Spleen (tissue), 11 donors: ENCODE results near the gene SLC30A3. TPM values are rescaled to one million over a fixed set of nuclear protein-coding genes. Genes with fewer than 3 reads are reported as not detected.

Experiments used
- DNase-seq: peaks from one replicate; pipeline ENCODE4 v3.0.0-alpha.2; 2020
- H3K27ac ChIP-seq, 8 donors: fragments of 200-600 bp; sonication (generic) in 7 of 8; 1 replicate in 4 of 8; 2 replicates in 4 of 8; pipeline versions ENCODE4 v1.5.0 to v1.8.0; 2016 to 2021; ENCODE audit warnings: inconsistent platforms in 4 of 8, mild to moderate bottlenecking in 4 of 8, moderate library complexity in 1 of 8
- H3K27me3 ChIP-seq, 7 donors: fragments of 200-600 bp; sonication (generic) in 6 of 7; replicated peaks in 1 of 7; 1 replicate in 4 of 7; 2 replicates in 3 of 7; pipeline versions ENCODE4 v1.5.0 to v1.8.0; 2016 to 2021; ENCODE audit warnings: inconsistent platforms in 3 of 7, mild to moderate bottlenecking in 1 of 7
- H3K36me3 ChIP-seq, 6 donors: fragments of 200-600 bp; sonication (generic) in 5 of 6; 1 replicate in 4 of 6; 2 replicates in 2 of 6; pipeline versions ENCODE4 v1.5.0 to v1.8.0; 2016 to 2021; ENCODE audit warnings: inconsistent platforms in 2 of 6
- H3K4me1 ChIP-seq, 6 donors: fragments of 200-600 bp; sonication (generic) in 5 of 6; 1 replicate in 3 of 6; 2 replicates in 3 of 6; pipeline versions ENCODE4 v1.5.0 to v1.8.0; 2016 to 2021; ENCODE audit warnings: inconsistent platforms in 3 of 6
- H3K4me3 ChIP-seq, 8 donors: fragments of 200-600 bp; sonication (generic) in 7 of 8; 1 replicate in 4 of 8; 2 replicates in 4 of 8; pipeline versions ENCODE4 v1.5.0 to v1.8.0; 2016 to 2021; ENCODE audit warnings: inconsistent platforms in 4 of 8, mild to moderate bottlenecking in 4 of 8, moderate library complexity in 2 of 8
- H3K9me3 ChIP-seq, 8 donors: fragments of 200-600 bp; sonication (generic) in 7 of 8; 1 replicate in 4 of 8; 2 replicates in 4 of 8; pipeline versions ENCODE4 v1.5.0 to v1.8.0; 2016 to 2021; ENCODE audit warnings: inconsistent platforms in 4 of 8
- CTCF ChIP-seq, 11 experiments: fragments of 200-600 bp in 7 of 11; fragments of 450-650 bp in 4 of 11; sonication (generic) in 4 of 11; IDR thresholded peaks in 8 of 11; conservative IDR thresholded peaks in 3 of 11; 1 replicate in 7 of 11; 2 replicates in 4 of 11; pipeline versions ENCODE4 v1.4.0 to v1.8.0; 2016 to 2021; ENCODE audit warnings: antibody characterized with exemption in 11 of 11, inconsistent platforms in 4 of 11, mild to moderate bottlenecking in 1 of 11
- POLR2A ChIP-seq, 3 donors: fragments of 450-650 bp; IDR thresholded peaks; one replicate each; pipeline ENCODE4 v1.5.1; 2017; ENCODE audit warnings: antibody characterized with exemption in 3 of 3, mild to moderate bottlenecking in 1 of 3
- POLR2AphosphoS5 ChIP-seq, 3 donors: sonication (generic); formaldehyde crosslinking; IDR thresholded peaks; one replicate each; pipeline ENCODE4 v1.5.1; 2017; ENCODE audit warnings: antibody characterized with exemption in 3 of 3
- WGBS, 5 donors: extraction: QIAGEN DNeasy Blood & Tissue Kit in 3 of 5; methylation state at CpG; one replicate each; pipeline versions ENCODE4 v1.1.5 to v1.1.7; 2013 to 2018; 5-methylcytosine and 5-hydroxymethylcytosine counted together
- intact Hi-C: fragments of 100-400 bp; cut with DNase I; formaldehyde crosslinking; loops from one replicate; pipeline ENCODE4 v1.15.0; 2023; ENCODE audit warnings: low total_unique reads
- polyA plus RNA-seq, 3 donors: library from polyadenylated mRNA; stranded (reverse); fragments of 200-250 nt; gene quantifications; one replicate each; pipeline ENCODE4 v1.2.1, GENCODE V29; 2013
- total RNA-seq, 7 donors: library from RNA; depleted of rRNA in 3 of 7; stranded (reverse); fragments of >200 nt in 3 of 7; fragmentation: NEBNext Ultra II Directional in 4 of 7; extraction: Animal tissue kit (Norgen Biotek cat#: 25700) in 4 of 7; gene quantifications; one replicate each; pipeline versions ENCODE4 v1.1.0 to v1.2.1, GENCODE V29; 2016 to 2021
- donor health status: healthy with polysubstance abuse.
- donor health status: DM: no; HTN: no; CAD: no; lungs with moderate emphysema.
- donor health status: DM: no; HTN: no; CAD: no.
- donor health status: Bipolar disorder and iron deficiency.
- donor health status: healthy.
- donor health status: DM: no; HTN: no; CAD: no.
- donor health status: DM: yes; HTN: yes; CAD: no.

The SLC30A3 gene
- total and polyA plus RNA-seq, 10 donors = 0.05 to 0.34 (median 0.16) TPM; not detected in 5

- Histone ChIP-seq H3K27me3 (no peaks in the 10 kb centered on the region), H3K9me3 (no peaks in the 10 kb centered on the region), H3K36me3 (peaks cover 2 to 75% (median 28%) of the 10 kb centered on the region in 6 donors), H3K27ac (no peak overlapping the region), H3K4me1 (peaks cover 11 to 33% (median 28%) of the 10 kb centered on the region in 6 donors), H3K4me3 (no peak overlapping the region)
- 71 to 83% (median 78%) methylated on average over 2 of the region's 2 CpGs for WGBS, 5 donors
- no peak for DNase-seq
- intact Hi-C loops = no loop called here
- TF ChIP-seq POLR2A (IDR thresholded peaks at IDR 0.05) = no peak
- no peak for TF ChIP-seq POLR2AphosphoS5 (IDR thresholded peaks at IDR 0.05)
- TF ChIP-seq CTCF (IDR thresholded peaks at IDR 0.05 in 8 of 11, conservative IDR thresholded peaks at IDR 0.05 in 3 of 11) = no peak
Observed at GRCh38 chr2:27219091-27219490, 43.8 kb downstream of the SLC30A3 start.

- Histone ChIP-seq H3K9me3 (no peaks in the 10 kb centered on the region), H3K4me1 (peaks cover 11 to 37% (median 32%) of the 10 kb centered on the region in 6 donors), H3K27me3 (no peaks in the 10 kb centered on the region), H3K27ac (no peak overlapping the region), H3K4me3 (peak overlapping the region in 1 of 8 donors; percentile 71), H3K36me3 (peaks cover under 1 to 75% (median 23%) of the 10 kb centered on the region in 6 donors)
- no peak for TF ChIP-seq CTCF (IDR thresholded peaks at IDR 0.05 in 8 of 11, conservative IDR thresholded peaks at IDR 0.05 in 3 of 11)
- TF ChIP-seq POLR2A (IDR thresholded peaks at IDR 0.05) = no peak
- no peak for TF ChIP-seq POLR2AphosphoS5 (IDR thresholded peaks at IDR 0.05)
- intact Hi-C loops = no loop called here
- no peak for DNase-seq
- 71 to 85% (median 79%) methylated on average over 4 of the region's 4 CpGs for WGBS, 5 donors
Observed at GRCh38 chr2:27218614-27219013, 44.2 kb downstream of the SLC30A3 start.

DNA sequence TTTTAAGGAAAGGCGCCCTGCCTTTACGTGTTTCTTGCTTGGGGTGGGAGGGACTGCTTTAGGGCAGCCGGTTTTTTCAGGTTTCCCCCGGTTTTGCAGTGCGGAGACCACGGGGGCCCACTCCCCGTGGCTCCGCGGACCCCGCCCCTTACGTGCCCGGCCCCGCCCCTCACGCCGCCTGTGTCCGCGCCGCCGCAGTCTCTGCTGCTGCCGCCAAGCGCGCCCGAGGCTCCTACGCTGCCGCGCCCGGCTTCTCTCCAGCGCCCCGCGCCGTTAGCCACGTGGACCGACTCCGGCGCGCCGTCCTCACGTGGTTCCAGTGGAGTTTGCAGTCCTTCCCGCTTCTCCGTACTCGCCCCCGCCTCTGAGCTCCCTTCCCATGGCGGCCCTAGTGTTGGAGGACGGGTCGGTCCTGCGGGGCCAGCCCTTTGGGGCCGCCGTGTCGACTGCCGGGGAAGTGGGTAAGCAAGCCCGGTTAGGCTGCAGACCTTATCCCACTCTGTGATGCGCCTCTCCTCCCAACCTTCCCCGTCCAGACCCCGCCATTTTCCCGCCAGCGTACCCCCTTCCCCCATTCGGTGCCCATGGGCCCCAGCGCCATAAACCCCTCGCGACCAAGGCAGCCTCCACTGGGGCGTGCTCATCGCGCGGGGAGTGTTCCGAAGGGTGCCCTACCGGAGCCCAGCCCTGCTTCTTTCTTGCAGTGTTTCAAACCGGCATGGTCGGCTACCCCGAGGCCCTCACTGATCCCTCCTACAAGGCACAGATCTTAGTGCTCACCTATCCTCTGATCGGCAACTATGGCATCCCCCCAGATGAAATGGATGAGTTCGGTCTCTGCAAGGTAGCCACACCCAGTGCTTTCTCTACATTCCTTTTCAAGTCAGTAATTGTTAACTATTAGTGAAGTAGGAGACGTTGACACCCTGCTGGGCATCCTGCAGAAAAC lies 45.4 kb downstream of the SLC30A3 start, which contains the start of gene CAD:
Gene CAD, plus strand, starts transcription at position 197 of the 949 bp plus-strand sequence. Its CDS starts 183 bp downstream, at position 380.
- Histone ChIP-seq H3K4me1 (peaks cover 15 to 48% (median 42%) of the 10 kb centered on the region in 6 donors), H3K27me3 (no peaks in the 10 kb centered on the region), H3K36me3 (peaks cover 0 to 66% (median 16%) of the 10 kb centered on the region in 6 donors), H3K9me3 (no peaks in the 10 kb centered on the region), H3K4me3 (peak within 1 kb of the TSS; percentile 52 to 79 (median 74)), H3K27ac (peak within 1 kb of the TSS; percentile 43 to 83 (median 77))
- WGBS, 5 donors = 0 to 1% (median 0%) methylated on average over 51 to 72 of the region's 72 CpGs
- intact Hi-C loops = no loop called here
- TF ChIP-seq POLR2A (IDR thresholded peaks at IDR 0.05) (no peak), CTCF (IDR thresholded peaks at IDR 0.05 in 8 of 11, conservative IDR thresholded peaks at IDR 0.05 in 3 of 11) (peak in 10 of 11 experiments; percentile 22 to 71 (median 50)), POLR2AphosphoS5 (IDR thresholded peaks at IDR 0.05) (peak; percentile 89 to 91 (median 90))
- DNase-seq = peak; percentile 97
